Activated T-helper 1 cell treated with anti-CD3 and anti-CD28 coated beads, Interleukin-12 subunit alpha, Interleukin-12 subunit beta, Interleukin-2, Interleukin-4 antibody, amounts not matched to agents 30 ng/mL and 10 ng/mL and 1 ng/mL, durations not matched to agents 14 hours and 24 hours and 36 hours (primary cell): ENCODE measurements around the gene SEZ6L. TPM values are rescaled to one million over a fixed set of nuclear protein-coding genes. Genes with fewer than 3 reads are reported as not detected.

ENCODE experiments used
- DNase-seq: peaks from one replicate; pipeline ENCODE4 v3.0.0; 2021; ENCODE audit warnings: low spot score
- H3K27ac Mint-ChIP-seq: one replicate; pipeline ENCODE4 v1.8.0; 2021; ENCODE audit warnings: mild to moderate bottlenecking, mixed read lengths
- H3K27me3 Mint-ChIP-seq: one replicate; pipeline ENCODE4 v1.8.0; 2022; ENCODE audit warnings: mild to moderate bottlenecking, moderate library complexity, mixed read lengths; ENCODE audit not compliant: insufficient read depth
- H3K36me3 Mint-ChIP-seq: one replicate; pipeline ENCODE4 v1.8.0; 2021; ENCODE audit warnings: low read depth, mixed read lengths
- H3K4me1 Mint-ChIP-seq: one replicate; pipeline ENCODE4 v1.8.0; 2021; ENCODE audit warnings: low read depth, mixed read lengths
- H3K4me3 Mint-ChIP-seq: one replicate; pipeline ENCODE4 v1.8.0; 2021; ENCODE audit warnings: mild to moderate bottlenecking, moderate library complexity, mixed read lengths
- H3K9me3 Mint-ChIP-seq: one replicate; pipeline ENCODE4 v1.8.0; 2021; ENCODE audit warnings: mixed read lengths
- intact Hi-C: fragments of 100-400 bp; cut with micrococcal nuclease; formaldehyde crosslinking; loops from one replicate; pipeline ENCODE4 v1.15.1; 2024
- total RNA-seq: library from RNA; stranded (reverse); gene quantifications from 2 replicates; pipeline ENCODE4 v1.2.3, GENCODE V29; 2022

Gene SEZ6L
- total RNA-seq, 1 donor from 2014 or later = not detected

GRCh38 chr22:26372890-26373289, 203.6 kb downstream of the SEZ6L start:
- no peak overlapping the region for H3K4me3 Mint-ChIP-seq
- H3K36me3 Mint-ChIP-seq = no peaks in the 10 kb centered on the region
- peaks cover 7% of the 10 kb centered on the region for H3K4me1 Mint-ChIP-seq
- no peaks in the 10 kb centered on the region for H3K9me3 Mint-ChIP-seq
- intact Hi-C loops = no loop called here
- peaks cover 23% of the 10 kb centered on the region for H3K27me3 Mint-ChIP-seq
- DNase-seq = no peak
- H3K27ac Mint-ChIP-seq = no peak overlapping the region

DNA sequence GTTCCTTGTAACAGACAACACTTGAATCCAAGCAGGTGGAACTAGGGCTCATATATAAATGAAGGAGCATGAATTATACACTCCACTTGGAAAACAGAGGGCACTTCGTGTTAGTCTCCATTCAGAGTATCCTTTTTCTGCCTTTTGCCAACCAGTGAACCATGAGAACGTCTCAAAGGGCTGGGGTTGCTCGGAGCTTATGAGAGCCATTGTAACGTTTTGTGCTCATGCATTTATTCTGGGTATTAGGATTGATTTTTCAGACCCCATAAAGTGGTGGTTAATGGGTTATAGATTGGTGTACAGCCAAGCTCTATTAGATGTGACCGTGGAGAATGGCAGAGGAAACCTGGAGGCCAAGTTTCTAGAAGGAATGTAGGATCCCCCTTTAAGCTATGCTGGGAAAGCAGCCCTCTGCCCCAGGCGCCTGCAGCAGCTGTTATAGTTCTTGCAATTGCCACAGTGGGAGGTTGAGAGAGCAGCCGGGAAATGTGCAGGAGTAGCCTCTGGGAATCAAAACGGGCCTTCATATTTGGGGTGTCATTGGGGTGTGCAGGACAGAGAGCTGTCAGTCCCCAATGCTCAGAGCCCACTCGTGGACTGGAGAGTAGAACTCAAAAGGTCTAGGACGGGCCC, 205.2 kb downstream of the SEZ6L start:
- peaks cover 27% of the 10 kb centered on the region for H3K27me3 Mint-ChIP-seq
- H3K4me3 Mint-ChIP-seq = no peak overlapping the region
- H3K36me3 Mint-ChIP-seq = no peaks in the 10 kb centered on the region
- H3K9me3 Mint-ChIP-seq = peaks cover 6% of the 10 kb centered on the region
- DNase-seq = no peak
- H3K27ac Mint-ChIP-seq = no peak overlapping the region
- intact Hi-C loops = no loop called here
- H3K4me1 Mint-ChIP-seq = peaks cover 7% of the 10 kb centered on the region

GRCh38 chr22:26377170-26377830, 208.0 kb downstream of the SEZ6L start:
- Mint-ChIP-seq H3K36me3 (no peaks in the 10 kb centered on the region), H3K9me3 (peaks cover 6% of the 10 kb centered on the region), H3K27ac (no peak overlapping the region), H3K4me3 (no peak overlapping the region), H3K4me1 (peaks cover 7% of the 10 kb centered on the region), H3K27me3 (peaks cover 29% of the 10 kb centered on the region)
- intact Hi-C loops = no loop called here
- no peak for DNase-seq

DNA sequence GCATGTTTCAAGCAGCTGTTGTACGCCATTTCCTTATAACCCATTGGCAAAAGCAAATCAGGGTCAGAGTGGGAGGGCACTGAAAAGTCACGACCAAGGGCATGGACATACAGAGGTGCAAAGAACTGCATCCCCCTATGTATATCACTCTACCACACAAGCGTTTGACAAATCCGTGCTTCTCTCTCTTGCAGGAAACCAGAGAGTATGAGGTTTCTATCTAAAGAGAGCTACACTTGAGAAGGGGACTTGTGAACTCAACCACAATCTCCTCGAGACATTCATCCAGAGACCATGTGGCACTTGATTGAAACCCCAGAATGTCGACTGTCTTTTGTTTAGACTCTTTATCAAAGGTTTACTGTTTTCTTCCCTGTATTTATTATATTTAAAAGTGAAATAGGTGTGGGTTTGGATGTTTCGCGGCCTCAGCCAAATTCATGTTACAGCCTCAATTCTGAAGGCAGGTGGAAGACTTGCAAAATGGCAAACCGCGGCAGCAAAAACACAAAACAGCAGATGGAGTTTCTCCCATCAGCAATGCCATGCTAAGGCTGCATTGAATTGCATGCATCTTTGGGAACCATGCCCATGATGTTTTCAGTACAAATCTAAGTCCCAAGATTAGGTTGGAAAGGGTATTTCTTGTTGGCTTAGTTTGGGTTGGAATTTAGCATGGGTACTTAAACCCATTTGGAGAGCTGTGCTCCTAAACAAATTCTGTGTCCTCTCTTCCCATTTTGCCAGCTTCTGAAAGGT, 211.0 kb downstream of the SEZ6L start:
- no peak for DNase-seq
- Mint-ChIP-seq H3K4me3 (no peak overlapping the region), H3K27me3 (peaks cover 28% of the 10 kb centered on the region), H3K36me3 (no peaks in the 10 kb centered on the region), H3K27ac (no peak overlapping the region), H3K4me1 (peaks cover 7% of the 10 kb centered on the region), H3K9me3 (peaks cover 6% of the 10 kb centered on the region)
- intact Hi-C loops = no loop called here

DNA sequence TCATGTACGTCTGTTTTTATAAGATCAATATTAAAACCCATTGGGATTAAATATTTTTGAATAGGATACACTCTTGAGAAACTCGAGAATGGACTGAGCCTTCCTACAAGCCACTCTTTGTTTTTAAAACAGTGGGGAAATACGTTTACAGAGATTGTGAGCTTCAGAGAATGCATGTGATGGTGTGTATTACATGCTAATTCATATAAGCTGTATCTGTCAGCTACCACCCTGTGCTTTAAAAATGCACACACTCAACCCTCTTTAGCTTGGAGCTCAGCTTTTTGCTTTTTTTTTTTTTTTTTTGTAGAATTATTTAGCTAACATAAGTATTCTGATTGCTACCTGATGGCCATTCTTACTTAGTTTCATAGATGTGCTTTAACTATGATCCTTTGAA, 213.5 kb downstream of the SEZ6L start:
- Mint-ChIP-seq H3K36me3 (no peaks in the 10 kb centered on the region), H3K9me3 (peaks cover 6% of the 10 kb centered on the region), H3K4me1 (peaks cover under 1% of the 10 kb centered on the region), H3K27ac (no peak overlapping the region), H3K4me3 (no peak overlapping the region), H3K27me3 (peaks cover 26% of the 10 kb centered on the region)
- intact Hi-C loops = no loop called here
- DNase-seq = no peak

DNA sequence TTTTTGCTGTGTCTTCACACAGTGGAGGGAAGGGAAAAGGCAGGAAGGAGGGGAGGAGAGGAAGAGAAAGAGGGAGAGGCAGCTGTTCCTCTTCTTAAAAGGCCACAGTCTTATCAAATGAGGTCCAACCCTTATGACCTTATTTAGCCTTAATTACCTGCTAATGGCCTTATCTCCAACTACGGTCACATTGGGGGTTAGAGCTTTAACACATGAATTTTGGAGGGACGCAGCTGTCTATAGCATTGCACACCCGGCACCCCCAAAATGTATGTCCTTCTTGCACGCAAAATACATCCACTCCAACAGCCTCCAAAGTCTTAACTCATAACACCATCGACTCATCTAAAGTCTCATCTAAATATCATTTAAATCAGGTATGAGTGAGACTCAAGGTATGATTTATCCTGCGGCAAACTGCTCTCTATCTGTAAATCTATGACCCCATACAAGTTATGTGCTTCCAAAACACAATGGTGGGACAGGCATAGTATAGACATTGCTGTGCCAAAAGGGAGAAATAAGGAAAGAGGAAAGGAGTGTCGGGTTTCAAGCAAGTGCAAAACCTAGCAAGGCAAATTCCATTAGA, 214.8 kb downstream of the SEZ6L start:
- Mint-ChIP-seq H3K4me3 (no peak overlapping the region), H3K27me3 (peaks cover 22% of the 10 kb centered on the region), H3K36me3 (no peaks in the 10 kb centered on the region), H3K4me1 (no peaks in the 10 kb centered on the region), H3K9me3 (no peaks in the 10 kb centered on the region), H3K27ac (no peak overlapping the region)
- DNase-seq = no peak
- intact Hi-C loops = no loop called here

- peaks cover 22% of the 10 kb centered on the region for H3K27me3 Mint-ChIP-seq
- H3K27ac Mint-ChIP-seq = no peak overlapping the region
- H3K4me3 Mint-ChIP-seq = no peak overlapping the region
- intact Hi-C loops = no loop called here
- DNase-seq = no peak
- H3K9me3 Mint-ChIP-seq = no peaks in the 10 kb centered on the region
- H3K36me3 Mint-ChIP-seq = no peaks in the 10 kb centered on the region
- no peaks in the 10 kb centered on the region for H3K4me1 Mint-ChIP-seq
Observed at GRCh38 chr22:26385164-26385563, 215.9 kb downstream of the SEZ6L start.

- no peak overlapping the region for H3K4me3 Mint-ChIP-seq
- peaks cover 12% of the 10 kb centered on the region for H3K27me3 Mint-ChIP-seq
- DNase-seq = no peak
- H3K4me1 Mint-ChIP-seq = no peaks in the 10 kb centered on the region
- no peaks in the 10 kb centered on the region for H3K36me3 Mint-ChIP-seq
- H3K9me3 Mint-ChIP-seq = no peaks in the 10 kb centered on the region
- intact Hi-C loops = no loop called here
- no peak overlapping the region for H3K27ac Mint-ChIP-seq
Observed at GRCh38 chr22:26389125-26389524, 219.9 kb downstream of the SEZ6L start.

DNA sequence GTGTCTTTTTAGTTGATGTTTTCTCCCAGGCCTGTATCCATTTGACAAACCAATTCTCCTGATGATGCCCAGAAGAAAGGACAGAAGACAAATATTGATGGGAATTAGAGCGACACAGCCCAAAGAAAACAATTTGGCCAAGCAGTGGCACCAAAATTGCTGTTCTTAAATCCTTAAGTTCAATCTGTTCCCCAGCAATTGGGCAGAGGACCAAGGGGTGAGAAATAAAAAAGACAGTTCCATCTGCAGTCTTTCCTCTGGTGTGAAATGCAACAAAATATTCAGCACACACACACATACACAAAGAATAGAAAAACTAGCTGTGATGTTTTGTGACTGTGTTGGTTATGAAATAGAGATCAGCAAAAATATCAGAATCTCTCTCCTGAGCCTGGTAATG, 221.8 kb downstream of the SEZ6L start:
- intact Hi-C loops = no loop called here

DNA sequence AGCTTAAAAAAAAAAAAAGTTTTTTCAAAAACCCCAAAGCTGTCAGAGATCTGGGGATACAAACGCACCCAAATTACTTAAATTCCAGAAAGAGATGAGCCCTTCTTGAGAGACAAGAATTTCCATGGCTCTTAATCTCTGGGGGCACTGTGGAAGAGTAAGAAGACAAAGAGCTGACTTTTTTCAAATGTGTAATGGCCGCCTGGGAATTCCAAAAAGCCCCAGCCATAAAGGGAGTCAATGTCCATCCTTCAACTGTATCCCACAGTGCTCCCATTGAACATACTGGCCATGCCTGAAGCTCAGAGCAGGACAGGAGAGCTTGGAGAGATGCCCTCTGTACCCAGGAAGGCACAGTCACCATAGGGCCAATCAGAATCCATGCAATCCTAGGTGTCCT, 222.4 kb downstream of the SEZ6L start:
- Mint-ChIP-seq H3K36me3 (no peaks in the 10 kb centered on the region), H3K9me3 (no peaks in the 10 kb centered on the region), H3K4me3 (no peak overlapping the region), H3K27me3 (peaks cover 8% of the 10 kb centered on the region), H3K27ac (no peak overlapping the region), H3K4me1 (no peaks in the 10 kb centered on the region)
- intact Hi-C loops = no loop called here
- no peak for DNase-seq

More for the DNA sequence above, 221.8 kb downstream of the SEZ6L start:
- no peak overlapping the region for H3K27ac Mint-ChIP-seq
- DNase-seq = no peak
- H3K27me3 Mint-ChIP-seq = peaks cover 9% of the 10 kb centered on the region
- no peaks in the 10 kb centered on the region for H3K9me3 Mint-ChIP-seq
- no peak overlapping the region for H3K4me3 Mint-ChIP-seq
- H3K36me3 Mint-ChIP-seq = no peaks in the 10 kb centered on the region
- no peaks in the 10 kb centered on the region for H3K4me1 Mint-ChIP-seq

- peaks cover 8% of the 10 kb centered on the region for H3K27me3 Mint-ChIP-seq
- no peak for DNase-seq
- H3K4me3 Mint-ChIP-seq = no peak overlapping the region
- H3K36me3 Mint-ChIP-seq = no peaks in the 10 kb centered on the region
- H3K27ac Mint-ChIP-seq = no peak overlapping the region
- intact Hi-C loops = no loop called here
- peaks cover 3% of the 10 kb centered on the region for H3K4me1 Mint-ChIP-seq
- H3K9me3 Mint-ChIP-seq = no peaks in the 10 kb centered on the region
Observed at GRCh38 chr22:26393929-26394328, 224.7 kb downstream of the SEZ6L start.

- no peak for DNase-seq
- no peak overlapping the region for H3K27ac Mint-ChIP-seq
- no peaks in the 10 kb centered on the region for H3K9me3 Mint-ChIP-seq
- H3K4me3 Mint-ChIP-seq = no peak overlapping the region
- H3K36me3 Mint-ChIP-seq = no peaks in the 10 kb centered on the region
- intact Hi-C loops = no loop called here
- H3K27me3 Mint-ChIP-seq = peaks cover 8% of the 10 kb centered on the region
- H3K4me1 Mint-ChIP-seq = peaks cover 6% of the 10 kb centered on the region
Observed at GRCh38 chr22:26394777-26395176, 225.5 kb downstream of the SEZ6L start.

DNA sequence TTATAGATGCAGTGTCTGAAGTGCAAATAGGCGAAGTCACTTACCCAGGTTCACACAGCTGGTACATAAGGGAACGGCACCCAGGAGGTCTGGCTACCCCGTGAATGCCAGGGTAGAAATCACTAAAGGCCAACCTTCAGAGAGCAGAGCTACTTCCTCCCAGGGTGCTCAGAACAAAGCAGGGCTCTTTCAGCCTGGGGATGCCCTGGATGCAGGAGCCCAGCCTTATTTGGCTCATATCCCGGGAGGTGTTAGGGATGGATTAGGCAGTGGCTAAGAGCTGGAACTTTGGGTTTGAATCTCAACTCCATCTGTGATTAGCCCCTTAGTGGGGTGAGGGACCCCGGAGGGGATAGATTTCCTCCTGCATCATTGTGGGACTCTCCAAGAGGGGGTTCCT, 226.7 kb downstream of the SEZ6L start:
- Mint-ChIP-seq H3K4me1 (peaks cover 6% of the 10 kb centered on the region), H3K9me3 (no peaks in the 10 kb centered on the region), H3K36me3 (no peaks in the 10 kb centered on the region), H3K27ac (no peak overlapping the region), H3K4me3 (no peak overlapping the region), H3K27me3 (peaks cover 5% of the 10 kb centered on the region)
- intact Hi-C loops = no loop called here
- no peak for DNase-seq
